ENCODE data around the gene DDX10.
"Not testable (repeated sequence)": the region's sequence is repeated elsewhere in the genome, so short reads cannot be mapped to it uniquely, and the experiment has no call there.

The DDX10 gene

GRCh38 chr11:108823960-108824359, 159.1 kb downstream of the DDX10 start:
- DNase-seq (ENCODE audit: low read depth): not testable (repeated sequence)

DNA sequence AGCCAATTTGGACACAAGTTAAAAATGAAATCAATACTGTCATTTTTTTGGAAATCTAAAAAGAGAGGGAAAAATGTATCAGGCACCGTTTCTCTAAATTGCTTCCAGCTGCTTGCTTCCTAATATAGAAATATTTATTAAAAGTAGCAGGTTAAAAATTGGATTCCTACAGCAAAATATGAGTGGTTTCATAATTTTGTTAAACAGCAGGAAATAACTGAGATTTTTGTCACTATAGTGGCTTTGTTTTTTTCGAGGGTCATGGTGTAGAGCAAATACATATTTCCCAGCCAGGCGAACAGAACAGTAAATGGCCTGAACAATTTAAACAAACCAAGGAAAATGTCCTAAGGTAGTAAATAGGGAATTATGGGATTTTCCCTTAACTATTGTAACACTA, 159.7 kb downstream of the DDX10 start:
- DNase-seq (ENCODE audit: low read depth): no peak

GRCh38 chr11:108825381-108825780, 160.5 kb downstream of the DDX10 start:
- no peak for DNase-seq (ENCODE audit: low read depth)

DNA sequence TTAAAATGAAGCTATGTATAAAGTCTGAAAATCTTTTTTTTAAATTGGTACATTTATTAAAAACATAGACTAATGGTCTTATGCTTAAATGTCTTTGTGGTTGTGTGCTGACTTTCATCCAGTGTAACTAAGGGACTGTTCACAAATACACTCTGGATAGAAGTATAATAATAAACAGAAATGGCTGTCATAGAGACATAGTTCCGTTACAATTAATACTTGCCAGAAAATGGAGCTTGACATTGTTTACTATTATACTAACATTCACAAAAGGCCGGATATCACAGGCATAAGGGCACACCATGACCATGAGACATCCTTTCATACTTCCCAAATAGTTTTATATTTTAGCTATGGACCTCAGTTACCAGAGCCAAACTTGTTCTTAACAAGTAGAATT, 161.3 kb downstream of the DDX10 start:
- no peak for DNase-seq (ENCODE audit: low read depth)

DNA sequence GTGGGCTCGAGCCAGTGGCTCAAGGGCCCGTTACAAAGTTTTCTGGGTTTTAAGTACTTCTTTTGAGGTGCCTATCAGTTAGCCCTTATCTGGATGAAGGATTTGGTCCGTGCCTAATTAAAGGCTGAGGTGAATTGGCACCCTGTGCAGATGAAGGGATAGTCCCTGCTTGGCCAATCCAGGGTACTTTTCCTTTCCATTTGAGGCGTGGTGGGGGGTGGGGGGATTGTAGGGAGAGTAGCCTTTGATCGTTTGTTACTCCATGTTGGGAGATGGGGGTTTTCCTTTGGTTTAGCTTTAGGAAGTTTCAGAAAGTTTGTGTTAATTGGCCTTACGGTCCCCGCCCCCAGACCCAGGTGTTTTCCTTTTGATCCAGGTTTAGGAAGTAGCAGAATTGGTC, 170.8 kb downstream of the DDX10 start:
- no peak for DNase-seq (ENCODE audit: low read depth)

DNA sequence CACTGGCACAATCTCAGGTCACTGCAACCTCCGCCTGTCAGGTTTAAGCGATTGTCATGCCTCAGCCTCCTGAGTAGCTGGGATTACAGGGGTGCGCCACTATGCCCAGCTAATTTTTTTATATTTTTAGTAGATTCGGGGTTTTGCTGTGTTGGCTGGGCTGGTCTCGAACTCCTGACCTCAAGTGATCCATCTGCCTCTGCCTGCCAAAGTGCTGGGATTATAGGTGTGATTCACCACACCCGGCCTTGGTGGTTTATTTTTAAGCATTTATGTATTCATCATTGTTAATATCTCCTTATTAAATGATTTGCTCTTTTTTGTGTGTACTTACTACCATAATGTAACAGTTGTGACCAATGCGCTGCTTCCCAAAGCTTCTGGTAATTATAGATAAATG, 171.7 kb downstream of the DDX10 start:
- no peak for DNase-seq (ENCODE audit: low read depth)

DNA sequence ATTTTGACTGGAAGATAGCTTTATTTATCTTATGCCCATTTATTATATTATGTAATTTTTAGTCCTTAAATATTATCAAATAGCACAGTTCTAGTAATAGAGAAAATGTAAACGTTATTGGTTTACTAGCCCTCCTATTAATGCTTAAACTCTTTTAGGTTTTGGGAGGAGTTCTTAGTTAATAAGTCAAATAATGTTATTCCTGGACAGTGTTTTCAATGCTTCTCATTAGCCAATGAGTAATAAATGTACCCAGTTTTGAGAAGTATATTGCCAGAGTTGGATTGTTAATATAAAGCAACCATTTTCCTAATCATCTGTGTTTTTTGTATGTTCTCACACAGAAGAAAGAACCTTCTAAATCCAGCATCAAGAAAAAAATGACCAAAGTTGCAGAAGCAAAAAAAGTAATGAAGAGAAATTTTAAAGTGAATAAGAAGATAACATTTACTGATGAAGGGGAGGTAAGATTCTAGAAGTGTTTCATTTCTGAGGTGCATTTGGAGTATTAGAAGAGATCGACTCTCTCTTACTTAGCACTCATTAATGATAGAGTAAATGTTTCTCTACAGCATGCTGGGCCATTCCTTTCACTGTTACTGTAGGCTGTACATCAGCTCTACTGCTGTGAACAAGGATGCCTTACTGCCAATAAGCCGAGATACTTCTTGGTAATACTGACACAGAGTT, 173.4 kb downstream of the DDX10 start:
- no peak for DNase-seq (ENCODE audit: low read depth)

GRCh38 chr11:108838792-108839105, 173.9 kb downstream of the DDX10 start:
- no peak for DNase-seq (ENCODE audit: low read depth)

GRCh38 chr11:108846009-108846408, 181.1 kb downstream of the DDX10 start:
- DNase-seq (ENCODE audit: low read depth): no peak

DNA sequence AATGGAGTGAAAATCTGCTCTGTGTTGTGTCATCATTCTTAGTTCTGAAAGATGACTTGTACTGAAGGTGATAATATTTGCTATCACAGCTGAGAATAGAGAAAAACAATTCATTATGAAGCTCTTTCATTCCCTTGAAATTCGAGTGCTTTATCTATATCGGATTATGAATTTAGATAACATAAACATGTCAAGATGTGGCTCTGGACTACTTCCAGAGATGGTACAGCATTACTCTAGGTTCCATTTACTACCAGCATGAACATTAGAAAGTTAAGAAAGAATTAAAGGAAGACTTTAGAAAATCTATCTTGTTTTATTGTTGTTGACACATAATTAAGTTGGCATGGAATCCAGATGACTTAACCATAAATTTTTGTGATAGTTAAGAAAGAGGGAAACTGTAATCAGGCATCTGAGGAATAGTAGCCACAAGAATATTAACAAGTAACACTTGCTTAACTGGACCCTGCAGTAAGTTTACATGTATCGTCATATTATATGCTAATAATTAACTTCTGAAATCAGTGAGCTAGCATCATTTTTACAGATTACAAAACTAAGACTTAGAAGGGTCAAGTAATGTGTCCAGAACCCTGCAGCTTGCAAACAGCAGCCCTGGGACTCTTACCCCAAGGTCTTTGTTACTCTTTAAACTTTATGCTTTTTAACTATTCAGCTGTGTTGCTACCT, 182.6 kb downstream of the DDX10 start:
- DNase-seq (ENCODE audit: low read depth): no peak

DNA sequence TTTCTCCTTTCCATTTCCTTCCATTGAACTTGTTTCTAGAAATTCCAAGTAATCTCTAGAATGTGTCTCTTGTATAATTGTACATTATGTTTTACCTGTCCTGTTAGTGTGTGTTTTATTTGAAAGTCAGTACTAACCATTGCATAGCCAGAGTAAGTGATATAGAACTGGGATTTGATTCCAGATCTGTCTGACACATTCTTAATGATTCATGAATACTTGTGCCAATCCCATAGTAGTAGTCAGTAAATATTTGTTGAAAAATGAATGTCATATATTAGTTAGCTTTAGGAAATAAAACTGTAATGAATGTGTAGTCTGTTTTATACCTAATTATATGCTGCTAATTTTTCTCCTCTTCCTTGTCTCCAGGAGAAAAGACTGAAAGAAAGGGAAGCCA, 186.9 kb downstream of the DDX10 start:
- DNase-seq (ENCODE audit: low read depth): no peak

GRCh38 chr11:108852701-108853100, 187.8 kb downstream of the DDX10 start:
- DNase-seq (ENCODE audit: low read depth): no peak

DNA sequence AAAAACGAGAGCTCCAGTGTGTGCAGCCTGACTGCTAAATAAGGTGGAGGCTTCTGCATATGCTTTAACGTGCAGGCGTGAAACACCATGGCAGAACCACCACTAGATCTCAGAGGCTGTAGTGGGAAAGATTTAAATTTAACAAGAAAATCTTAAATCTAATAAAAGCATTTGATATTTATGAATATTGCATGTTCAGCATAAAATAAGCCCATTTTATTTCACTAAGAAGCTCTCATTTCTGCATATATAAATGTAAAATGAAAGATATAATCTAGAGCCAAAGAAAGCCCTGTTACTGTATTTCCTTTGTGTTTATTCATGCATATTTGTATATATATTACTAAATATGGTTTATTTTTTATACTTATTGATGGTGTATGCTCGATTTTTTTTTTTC, 188.3 kb downstream of the DDX10 start:
- DNase-seq (ENCODE audit: low read depth): no peak

- no peak for DNase-seq (ENCODE audit: low read depth)
These were observed 189.0 kb downstream of the DDX10 start for GRCh38 chr11:108853864-108854263.

DNA sequence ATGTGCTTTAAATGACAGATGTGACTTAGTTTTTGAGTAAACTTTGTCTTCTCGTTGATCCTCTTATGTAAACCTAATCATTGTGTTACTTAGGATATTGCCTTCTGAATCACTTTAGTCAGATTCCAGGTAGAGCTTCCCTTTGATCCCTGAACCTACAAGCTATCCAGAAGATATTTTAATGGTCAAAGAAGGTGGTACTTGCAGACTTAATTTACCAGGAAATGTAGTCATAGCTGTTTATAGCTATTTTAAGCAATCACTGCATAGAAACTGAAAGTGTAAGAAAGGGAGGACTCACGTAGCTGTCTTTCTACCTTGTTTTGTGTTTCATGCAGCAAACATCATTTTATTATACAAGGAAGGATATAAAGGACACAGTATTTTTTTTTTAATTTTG, 189.5 kb downstream of the DDX10 start:
- DNase-seq (ENCODE audit: low read depth): no peak

DNA sequence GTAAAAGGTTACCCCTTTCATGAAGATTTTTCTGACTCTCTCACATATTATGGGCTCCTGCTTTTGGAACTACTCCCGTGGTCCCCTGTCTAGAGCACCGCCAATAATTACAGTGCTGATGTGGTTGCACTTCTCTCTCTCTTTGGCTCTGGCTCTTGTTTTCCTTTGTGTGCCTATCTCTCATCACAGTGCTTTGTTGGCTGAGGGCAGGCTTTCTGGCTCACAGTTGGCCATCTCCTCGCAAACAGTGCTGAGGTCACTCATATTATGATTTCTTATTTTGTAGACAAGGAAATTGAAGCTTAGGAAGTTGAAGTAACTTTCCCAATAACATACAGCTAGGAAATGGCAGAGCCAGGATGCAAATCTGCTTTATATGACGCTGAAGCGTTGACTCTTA, 192.5 kb downstream of the DDX10 start:
- DNase-seq (ENCODE audit: low read depth): no peak

GRCh38 chr11:108858622-108859021, 193.8 kb downstream of the DDX10 start:
- no peak for DNase-seq (ENCODE audit: low read depth)

DNA sequence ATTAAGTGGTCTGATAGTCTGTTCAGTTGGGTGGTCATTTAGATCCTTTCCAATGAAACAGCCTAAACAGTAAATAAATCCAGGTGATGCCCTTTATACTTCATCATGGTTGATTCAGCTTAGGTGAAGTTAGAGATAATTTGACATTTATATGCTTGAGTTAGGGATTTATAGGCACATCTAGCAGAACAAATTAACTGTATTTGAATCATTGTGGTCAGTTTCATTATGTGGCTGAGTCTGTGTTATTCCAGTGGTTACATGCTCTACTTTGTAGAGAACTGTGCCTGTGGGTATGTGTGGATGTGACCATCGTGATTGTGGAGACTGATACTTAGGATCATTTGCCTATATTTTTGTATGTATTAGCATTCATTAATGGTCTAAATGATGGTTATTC, 194.6 kb downstream of the DDX10 start:
- no peak for DNase-seq (ENCODE audit: low read depth)

DNA sequence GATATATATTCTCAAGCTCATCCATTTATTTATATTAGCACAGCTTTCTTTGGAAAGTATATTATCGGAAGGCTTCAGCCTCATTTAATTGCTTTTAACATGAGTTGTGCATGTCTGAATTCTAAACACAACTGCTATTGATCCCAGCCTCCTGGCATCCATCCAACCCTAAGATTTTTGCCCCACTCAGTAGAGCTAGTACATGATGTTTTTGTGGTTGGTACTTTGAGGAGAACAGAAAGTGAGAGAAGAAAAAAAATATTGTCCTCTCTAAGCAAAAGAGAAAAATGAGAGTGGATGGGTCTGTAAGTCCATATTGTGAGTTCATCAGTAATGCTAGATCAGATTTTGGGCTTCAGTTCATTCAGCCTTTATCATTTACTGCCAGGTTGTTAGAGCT, 198.7 kb downstream of the DDX10 start:
- no peak for DNase-seq (ENCODE audit: low read depth)

- DNase-seq (ENCODE audit: low read depth): no peak
These were observed 200.5 kb downstream of the DDX10 start for GRCh38 chr11:108865406-108865805.

- DNase-seq (ENCODE audit: low read depth): no peak
These were observed 201.9 kb downstream of the DDX10 start for GRCh38 chr11:108866781-108867180.

- DNase-seq (ENCODE audit: low read depth): no peak
These were observed 205.6 kb downstream of the DDX10 start for GRCh38 chr11:108870373-108871020.

DNA sequence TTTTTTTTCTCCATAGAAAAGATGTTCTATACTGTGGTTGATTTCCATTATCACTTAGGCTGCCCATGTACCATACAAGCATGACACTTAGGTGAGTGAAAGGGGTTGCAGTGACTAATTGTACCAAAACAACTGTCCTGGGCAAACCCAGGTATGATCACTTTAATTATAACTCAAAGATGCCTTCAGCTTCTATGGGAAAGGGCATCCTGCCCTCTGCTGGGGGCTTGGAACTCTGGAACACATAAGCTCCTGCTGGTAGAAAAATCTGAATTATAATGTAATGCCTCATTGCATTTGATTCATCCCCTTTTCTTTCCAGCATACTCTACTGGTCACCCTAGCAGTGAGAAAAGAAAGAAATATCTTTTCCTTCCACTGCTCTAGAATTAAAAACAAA, 206.3 kb downstream of the DDX10 start:
- no peak for DNase-seq (ENCODE audit: low read depth)

DNA sequence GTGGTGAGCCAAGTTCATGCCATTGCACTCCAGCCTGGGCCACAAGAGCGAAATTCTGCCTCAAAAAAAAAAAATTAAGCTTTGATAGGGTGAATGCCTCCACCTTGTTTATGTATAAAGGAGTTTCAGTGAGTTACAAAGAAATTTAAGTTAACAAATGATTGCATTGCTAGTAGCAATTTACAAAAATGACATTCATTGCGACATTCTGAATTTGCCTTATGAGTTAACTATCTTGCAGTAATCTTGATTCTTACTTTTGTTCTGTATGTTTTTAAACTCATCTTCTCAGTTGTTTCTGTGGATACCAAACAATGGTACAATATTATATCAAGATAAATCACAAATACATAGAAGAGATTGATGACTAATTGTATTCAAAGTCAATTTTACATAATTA, 207.0 kb downstream of the DDX10 start:
- no peak for DNase-seq (ENCODE audit: low read depth)

Measured in stimulated activated CD8-positive, alpha-beta memory T cell treated with anti-CD3 and anti-CD28 coated beads, Interleukin-15, amount 100 ng/mL, for 24 hours (primary cell).